Measurements from ENCODE around the gene CHD2.

The CHD2 gene

GRCh38 chr15:92885224-92886041, 14.7 kb upstream of the CHD2 start:
- no peak for DNase-seq (ENCODE audit: low read depth in 1 of 2, low spot score in 1 of 2)

- DNase-seq (ENCODE audit: low read depth in 1 of 2, low spot score in 1 of 2), result no peak
Observed at GRCh38 chr15:92886042-92886537, 14.0 kb upstream of the CHD2 start.

- no peak for DNase-seq (ENCODE audit: low read depth in 1 of 2, low spot score in 1 of 2)
Observed at GRCh38 chr15:92886815-92887214, 13.3 kb upstream of the CHD2 start.

GRCh38 chr15:92887869-92888268, 12.3 kb upstream of the CHD2 start:
- no peak for DNase-seq (ENCODE audit: low read depth in 1 of 2, low spot score in 1 of 2)

- DNase-seq (ENCODE audit: low read depth in 1 of 2, low spot score in 1 of 2), result no peak
Observed at GRCh38 chr15:92889390-92890107, 10.6 kb upstream of the CHD2 start.

- no peak for DNase-seq (ENCODE audit: low read depth in 1 of 2, low spot score in 1 of 2)
Observed at GRCh38 chr15:92891533-92892200, 8.5 kb upstream of the CHD2 start.

- no peak for DNase-seq (ENCODE audit: low read depth in 1 of 2, low spot score in 1 of 2)
Observed at GRCh38 chr15:92892201-92892555, 7.9 kb upstream of the CHD2 start.

GRCh38 chr15:92893200-92893599, 6.9 kb upstream of the CHD2 start:
- no peak for DNase-seq (ENCODE audit: low read depth in 1 of 2, low spot score in 1 of 2)

- DNase-seq (ENCODE audit: low read depth in 1 of 2, low spot score in 1 of 2), result no peak
Observed at GRCh38 chr15:92896561-92896960, 3.6 kb upstream of the CHD2 start.

- DNase-seq (ENCODE audit: low read depth in 1 of 2, low spot score in 1 of 2), result no peak
Observed at GRCh38 chr15:92897620-92898019, 2.5 kb upstream of the CHD2 start.

GRCh38 chr15:92898988-92899582, 1.0 kb upstream of the CHD2 start:
- DNase-seq (ENCODE audit: low read depth in 1 of 2, low spot score in 1 of 2), result no peak

- DNase-seq (ENCODE audit: low read depth in 1 of 2, low spot score in 1 of 2), result no peak
Observed at GRCh38 chr15:92899601-92899947, 550 bp upstream of the CHD2 start.

- DNase-seq (ENCODE audit: low read depth in 1 of 2, low spot score in 1 of 2), result no peak
Observed at GRCh38 chr15:92900731-92901071, 577 bp downstream of the CHD2 start.

GRCh38 chr15:92901072-92901761, 1.1 kb downstream of the CHD2 start:
- DNase-seq (ENCODE audit: low read depth in 1 of 2, low spot score in 1 of 2), result no peak

GRCh38 chr15:92901995-92902394, 1.9 kb downstream of the CHD2 start:
- DNase-seq (ENCODE audit: low read depth in 1 of 2, low spot score in 1 of 2), result no peak

- DNase-seq (ENCODE audit: low read depth in 1 of 2, low spot score in 1 of 2), result no peak
Observed at GRCh38 chr15:92902737-92903593, 2.8 kb downstream of the CHD2 start.

- no peak for DNase-seq (ENCODE audit: low read depth in 1 of 2, low spot score in 1 of 2)
Observed at GRCh38 chr15:92903631-92903965, 3.5 kb downstream of the CHD2 start.

GRCh38 chr15:92903966-92904721, 4.0 kb downstream of the CHD2 start:
- peak; percentile 97 to 99 for DNase-seq (ENCODE audit: low read depth in 1 of 2, low spot score in 1 of 2)

GRCh38 chr15:92904722-92905571, 4.8 kb downstream of the CHD2 start:
- no peak for DNase-seq (ENCODE audit: low read depth in 1 of 2, low spot score in 1 of 2)

Measured in activated T-helper 1 cell treated with anti-CD3 and anti-CD28 coated beads, Interleukin-2, amount 50 U/mL, for 16 hours (primary cell).